Stimulated activated CD4-positive, alpha-beta T cell treated with anti-CD3 and anti-CD28 coated beads, Interleukin-4, amount 100 ng/mL, for 24 hours (primary cell): Measurements from ENCODE around the gene TBCEL.
"Not testable (repeated sequence)": the region's sequence is repeated elsewhere in the genome, so short reads cannot be mapped to it uniquely, and the experiment has no call there.

Experiments used
- DNase-seq: peaks from one replicate; pipeline ENCODE4 v3.0.0-alpha.2; 2020

TBCEL gene

GRCh38 chr11:121029813-121030445, 6.0 kb downstream of the TBCEL start:
- no peak for DNase-seq

GRCh38 chr11:121031167-121031566, 7.3 kb downstream of the TBCEL start:
- DNase-seq: no peak

- DNase-seq: not testable (repeated sequence)
These were observed 7.7 kb downstream of the TBCEL start for GRCh38 chr11:121031648-121032047.

GRCh38 chr11:121032546-121032945, 8.6 kb downstream of the TBCEL start:
- DNase-seq: no peak

GRCh38 chr11:121033635-121034034, 9.7 kb downstream of the TBCEL start:
- DNase-seq: no peak

GRCh38 chr11:121035169-121035755, 11.4 kb downstream of the TBCEL start:
- no peak for DNase-seq

GRCh38 chr11:121035780-121036179, 11.9 kb downstream of the TBCEL start:
- no peak for DNase-seq

- DNase-seq: no peak
These were observed 13.1 kb downstream of the TBCEL start for GRCh38 chr11:121037016-121037415.

- DNase-seq: no peak
These were observed 14.9 kb downstream of the TBCEL start for GRCh38 chr11:121038648-121039409.

- no peak for DNase-seq
These were observed 16.2 kb downstream of the TBCEL start for GRCh38 chr11:121039971-121040613.

GRCh38 chr11:121040614-121041002, 16.7 kb downstream of the TBCEL start:
- DNase-seq: no peak

GRCh38 chr11:121041072-121041471, 17.2 kb downstream of the TBCEL start:
- DNase-seq: no peak

- no peak for DNase-seq
These were observed 18.4 kb downstream of the TBCEL start for GRCh38 chr11:121042296-121042695.

- DNase-seq: no peak
These were observed 24.0 kb downstream of the TBCEL start for GRCh38 chr11:121047926-121048325.

- DNase-seq: no peak
These were observed 24.7 kb downstream of the TBCEL start for GRCh38 chr11:121048464-121049233.

- no peak for DNase-seq
These were observed 29.3 kb downstream of the TBCEL start for GRCh38 chr11:121053244-121053643.

GRCh38 chr11:121054266-121054665, 30.4 kb downstream of the TBCEL start:
- DNase-seq: no peak

GRCh38 chr11:121055076-121055475, 31.2 kb downstream of the TBCEL start:
- DNase-seq: no peak

- DNase-seq: no peak
These were observed 34.0 kb downstream of the TBCEL start for GRCh38 chr11:121057922-121058321.

- DNase-seq: no peak
These were observed 35.0 kb downstream of the TBCEL start for GRCh38 chr11:121058941-121059340.

GRCh38 chr11:121059605-121060004, 35.7 kb downstream of the TBCEL start:
- DNase-seq: no peak

GRCh38 chr11:121063728-121064127, 39.8 kb downstream of the TBCEL start:
- no peak for DNase-seq

GRCh38 chr11:121066623-121067022, 42.7 kb downstream of the TBCEL start:
- no peak for DNase-seq
